ENCODE measurements around the gene C22orf23.

The C22orf23 gene

GRCh38 chr22:37953437-37954179, at the start of gene C22orf23, which contains the start of gene POLR2F:
C22orf23 (minus strand) TSS chr22:37953601; CDS start chr22:37953149, 452 bp downstream.
POLR2F (plus strand) TSS chr22:37953699; CDS start chr22:37953788, 89 bp downstream.
- DNase-seq: peak; percentile 94 to 96

- no peak for DNase-seq
Observed at GRCh38 chr22:37999640-38000272, 46.4 kb upstream of the C22orf23 start.

GRCh38 chr22:37999236-37999635, 45.8 kb upstream of the C22orf23 start:
- no peak for DNase-seq

- DNase-seq: no peak
Observed at GRCh38 chr22:37998543-37998942, 45.1 kb upstream of the C22orf23 start.

- DNase-seq: no peak
Observed at GRCh38 chr22:37996515-37997246, 43.3 kb upstream of the C22orf23 start.

GRCh38 chr22:37996079-37996478, 42.7 kb upstream of the C22orf23 start:
- DNase-seq: no peak

GRCh38 chr22:37995460-37995859, 42.1 kb upstream of the C22orf23 start:
- no peak for DNase-seq

- no peak for DNase-seq
Observed at GRCh38 chr22:37994982-37995381, 41.6 kb upstream of the C22orf23 start.

- no peak for DNase-seq
Observed at GRCh38 chr22:37994049-37994448, 40.6 kb upstream of the C22orf23 start.

- DNase-seq: no peak
Observed at GRCh38 chr22:37991731-37992442, 38.5 kb upstream of the C22orf23 start.

- no peak for DNase-seq
Observed at GRCh38 chr22:37990862-37991261, 37.5 kb upstream of the C22orf23 start.

GRCh38 chr22:37990301-37990700, 36.9 kb upstream of the C22orf23 start:
- DNase-seq: no peak

- no peak for DNase-seq
Observed at GRCh38 chr22:37989146-37990045, 36.0 kb upstream of the C22orf23 start.

- DNase-seq: no peak
Observed at GRCh38 chr22:37986371-37986770, 33.0 kb upstream of the C22orf23 start.

GRCh38 chr22:37985751-37986281, 32.4 kb upstream of the C22orf23 start:
- DNase-seq: no peak

- no peak for DNase-seq
Observed at GRCh38 chr22:37985050-37985585, 31.7 kb upstream of the C22orf23 start.

- no peak for DNase-seq
Observed at GRCh38 chr22:37983860-37984791, 30.7 kb upstream of the C22orf23 start, which contains the start of gene SOX10. SOX10 (minus strand) TSS chr22:37984555; CDS start chr22:37983784, 771 bp downstream.

- no peak for DNase-seq
Observed at GRCh38 chr22:37982938-37983859, 29.8 kb upstream of the C22orf23 start.

Data from Kasumi-1 (cell line).